GM12865 (cell line): ENCODE measurements around the gene NSD1.

Source experiments
- DNase-seq: peaks from one replicate; pipeline ENCODE4 v3.0.0; 2010; ENCODE audit warnings: low read depth
- H3K4me3 ChIP-seq: 2 replicates; pipeline ENCODE4 v1.5.1; 2011; ENCODE audit warnings: mild to moderate bottlenecking, low read depth, low read length, control low read depth
- CTCF ChIP-seq: IDR thresholded peaks from 2 replicates; pipeline ENCODE4 v1.5.1; 2011; ENCODE audit warnings: low read length, control low read depth, low read depth, inconsistent platforms; ENCODE audit not compliant: insufficient read depth; ENCODE audit errors: missing control alignments

NSD1 gene

GRCh38 chr5:177312649-177313181 lies 179.1 kb downstream of the NSD1 start:
- peak overlapping the region; percentile 56 for H3K4me3 ChIP-seq
- TF ChIP-seq CTCF: no peak
- DNase-seq: peak; percentile 83

GRCh38 chr5:177313561-177314259 lies 180.1 kb downstream of the NSD1 start:
- H3K4me3 ChIP-seq: no peak overlapping the region
- DNase-seq: no peak
- TF ChIP-seq CTCF: no peak

- no peak for DNase-seq
- TF ChIP-seq CTCF: no peak
- H3K4me3 ChIP-seq: no peak overlapping the region
Measured at GRCh38 chr5:177314376-177315342, 181.1 kb downstream of the NSD1 start.

- TF ChIP-seq CTCF: no peak
- DNase-seq: no peak
- H3K4me3 ChIP-seq: no peak overlapping the region
Measured at GRCh38 chr5:177315411-177315810, 181.8 kb downstream of the NSD1 start.

- no peak overlapping the region for H3K4me3 ChIP-seq
- no peak for TF ChIP-seq CTCF
- no peak for DNase-seq
Measured at GRCh38 chr5:177316005-177316404, 182.4 kb downstream of the NSD1 start.

- DNase-seq: peak; percentile 88
Measured at GRCh38 chr5:177317959-177318377, 184.4 kb downstream of the NSD1 start.

More at GRCh38 chr5:177317959-177318377, 184.4 kb downstream of the NSD1 start:
- no peak overlapping the region for H3K4me3 ChIP-seq
- TF ChIP-seq CTCF: peak; percentile 88
